Endodermal cell (in vitro differentiated cells): Measurements from ENCODE around the gene RGS17. TPM values are rescaled to one million over a fixed set of nuclear protein-coding genes. Genes with fewer than 3 reads are reported as not detected.

Source experiments
- DNase-seq: peaks from one replicate; pipeline ENCODE4 v3.0.0-alpha.2; 2017
- H3K27ac ChIP-seq: 2 replicates; pipeline ENCODE4 v1.5.1; 2013; ENCODE audit warnings: mild to moderate bottlenecking, low read depth, low read length, moderate library complexity
- H3K27me3 ChIP-seq: 2 replicates; pipeline ENCODE4 v1.6.1; 2013; ENCODE audit warnings: mild to moderate bottlenecking, low read length, moderate library complexity; ENCODE audit not compliant: insufficient read depth, control insufficient read depth, poor library complexity, severe bottlenecking
- H3K36me3 ChIP-seq: 2 replicates; pipeline ENCODE4 v1.7.0; 2013; ENCODE audit warnings: mild to moderate bottlenecking, low read length, moderate library complexity; ENCODE audit not compliant: control insufficient read depth, insufficient read depth
- H3K4me1 ChIP-seq: one replicate; pipeline ENCODE4 v1.7.0; 2013; ENCODE audit warnings: low read length; ENCODE audit not compliant: control insufficient read depth, insufficient read depth
- H3K4me3 ChIP-seq: 2 replicates; pipeline ENCODE4 v1.5.1; 2013; ENCODE audit warnings: mild to moderate bottlenecking, low read length, moderate library complexity
- H3K9ac ChIP-seq: 2 replicates; pipeline ENCODE4 v1.6.1; 2013; ENCODE audit warnings: mild to moderate bottlenecking, low read length, moderate library complexity; ENCODE audit not compliant: poor library complexity, severe bottlenecking; ENCODE audit errors: extremely low read depth
- H3K9me3 ChIP-seq: 2 replicates; pipeline ENCODE4 v1.6.1; 2013; ENCODE audit warnings: mild to moderate bottlenecking, low read length, moderate library complexity; ENCODE audit not compliant: control insufficient read depth
- H3K27ac Mint-ChIP-seq: 2 replicates; pipeline ENCODE4 v1.8.0; 2020; ENCODE audit warnings: mixed read lengths
- H3K27me3 Mint-ChIP-seq: 2 replicates; pipeline ENCODE4 v1.8.0; 2021; ENCODE audit warnings: mild to moderate bottlenecking, mixed read lengths; ENCODE audit not compliant: insufficient read depth
- H3K36me3 Mint-ChIP-seq: 2 replicates; pipeline ENCODE4 v1.8.0; 2020; ENCODE audit warnings: low read depth, mixed read lengths
- H3K4me1 Mint-ChIP-seq: 2 replicates; pipeline ENCODE4 v1.8.0; 2020; ENCODE audit warnings: mixed read lengths
- H3K4me3 Mint-ChIP-seq: 2 replicates; pipeline ENCODE4 v1.8.0; 2020; ENCODE audit warnings: mild to moderate bottlenecking, moderate library complexity, mixed read lengths
- H3K9me3 Mint-ChIP-seq: 2 replicates; pipeline ENCODE4 v1.8.0; 2020; ENCODE audit warnings: mild to moderate bottlenecking, mixed read lengths
- CTCF ChIP-seq: fragments of 200-600 bp; sonication (generic); conservative IDR thresholded peaks from 2 replicates; pipeline ENCODE4 v1.5.0; 2021; ENCODE audit warnings: antibody characterized with exemption, mild to moderate bottlenecking
- WGBS, 2 experiments: methylation state at CpG; one replicate each; pipeline versions ENCODE4 v1.1.5 to v1.1.7; 2013; ENCODE audit warnings: missing lambda C conversion rate in 2 of 2, mixed read lengths in 1 of 2; ENCODE audit not compliant: insufficient coverage in 1 of 2, insufficient read length in 1 of 2; 5-methylcytosine and 5-hydroxymethylcytosine counted together
- total RNA-seq, 2 donors: library from RNA; stranded (reverse); fragmentation: NEBNext Ultra II Directional in 1 of 2; extraction: Animal tissue kit (Norgen Biotek cat#: 25700) in 1 of 2; gene quantifications; 2 replicates in 1 of 2; 3 replicates in 1 of 2; pipeline ENCODE4 v1.2.1, GENCODE V29; 2021

RGS17 gene
- total RNA-seq, 2 donors from 2014 or later, result 1.7 to 3.2 TPM

- DNase-seq, result no peak
- Histone ChIP-seq H3K4me1 (no peaks in the 10 kb centered on the region), H3K4me3 (no peak overlapping the region), H3K9ac (no peak overlapping the region), H3K36me3 (no peaks in the 10 kb centered on the region), H3K27ac (no peak overlapping the region), H3K27me3 (no peaks in the 10 kb centered on the region), H3K9me3 (no peaks in the 10 kb centered on the region)
- H3K4me1 Mint-ChIP-seq, result no peaks in the 10 kb centered on the region
- H3K4me3 Mint-ChIP-seq, result no peak overlapping the region
- no peaks in the 10 kb centered on the region for H3K27me3 Mint-ChIP-seq
- TF ChIP-seq CTCF, result no peak
- H3K27ac Mint-ChIP-seq, result no peak overlapping the region
- no peaks in the 10 kb centered on the region for H3K9me3 Mint-ChIP-seq
- no peaks in the 10 kb centered on the region for H3K36me3 Mint-ChIP-seq
- 60 to 91% methylated on average over 1 to 6 of the region's 6 CpGs for WGBS, 2 experiments
Measured at GRCh38 chr6:153103319-153103655, 27.8 kb downstream of the RGS17 start.

GRCh38 chr6:153102605-153103318 is 28.3 kb downstream of the RGS17 start:
- Histone ChIP-seq H3K36me3 (no peaks in the 10 kb centered on the region), H3K9me3 (no peaks in the 10 kb centered on the region), H3K27ac (no peak overlapping the region), H3K9ac (no peak overlapping the region), H3K27me3 (no peaks in the 10 kb centered on the region), H3K4me1 (no peaks in the 10 kb centered on the region), H3K4me3 (no peak overlapping the region)
- 88 to 100% methylated on average over 2 of the region's 2 CpGs for WGBS, 2 experiments
- Mint-ChIP-seq H3K9me3 (no peaks in the 10 kb centered on the region), H3K4me3 (no peak overlapping the region), H3K27me3 (no peaks in the 10 kb centered on the region), H3K4me1 (no peaks in the 10 kb centered on the region), H3K27ac (no peak overlapping the region), H3K36me3 (no peaks in the 10 kb centered on the region)
- TF ChIP-seq CTCF, result no peak
- no peak for DNase-seq

DNA sequence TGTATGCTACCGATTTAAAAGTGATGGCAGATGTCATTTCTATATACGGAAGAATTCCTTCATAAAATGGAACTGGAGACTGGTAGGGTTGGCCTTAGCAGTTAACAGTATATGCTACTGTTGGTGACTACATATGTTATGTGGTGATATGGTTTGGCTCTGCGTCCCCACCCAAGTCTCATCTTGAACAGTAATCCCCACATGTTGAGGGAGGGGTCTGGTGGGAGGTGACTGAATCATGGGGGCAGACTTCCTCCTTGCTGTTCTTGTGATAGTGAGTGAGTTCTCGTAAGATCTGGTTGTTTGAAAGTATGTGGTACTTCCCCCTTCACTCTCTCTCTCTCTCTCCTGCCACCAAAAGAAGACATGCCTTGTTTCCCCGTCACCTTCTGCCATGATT is 29.6 kb downstream of the RGS17 start:
- H3K9ac ChIP-seq, result no peak overlapping the region
- Mint-ChIP-seq H3K27me3 (no peaks in the 10 kb centered on the region), H3K27ac (no peak overlapping the region), H3K4me3 (no peak overlapping the region), H3K4me1 (no peaks in the 10 kb centered on the region), H3K36me3 (no peaks in the 10 kb centered on the region), H3K9me3 (no peaks in the 10 kb centered on the region)
- no peaks in the 10 kb centered on the region for H3K36me3 ChIP-seq
- no peaks in the 10 kb centered on the region for H3K4me1 ChIP-seq
- H3K9me3 ChIP-seq, result no peaks in the 10 kb centered on the region
- H3K27me3 ChIP-seq, result no peaks in the 10 kb centered on the region
- 92 to 95% methylated on average over 2 to 4 of the region's 5 CpGs for WGBS, 2 experiments
- H3K27ac ChIP-seq, result no peak overlapping the region
- TF ChIP-seq CTCF, result no peak
- no peak for DNase-seq
- H3K4me3 ChIP-seq, result no peak overlapping the region
